Limb (tissue), 2 donors: ENCODE results near the gene MYL7.
"Not testable (repeated sequence)": the region's sequence is repeated elsewhere in the genome, so short reads cannot be mapped to it uniquely, and the experiment has no call there.

Experiments
- DNase-seq, 2 donors: peaks; one replicate each; pipeline ENCODE4 v3.0.0-alpha.2; 2016; ENCODE audit errors: extremely low spot score in 2 of 2

Gene MYL7

DNA sequence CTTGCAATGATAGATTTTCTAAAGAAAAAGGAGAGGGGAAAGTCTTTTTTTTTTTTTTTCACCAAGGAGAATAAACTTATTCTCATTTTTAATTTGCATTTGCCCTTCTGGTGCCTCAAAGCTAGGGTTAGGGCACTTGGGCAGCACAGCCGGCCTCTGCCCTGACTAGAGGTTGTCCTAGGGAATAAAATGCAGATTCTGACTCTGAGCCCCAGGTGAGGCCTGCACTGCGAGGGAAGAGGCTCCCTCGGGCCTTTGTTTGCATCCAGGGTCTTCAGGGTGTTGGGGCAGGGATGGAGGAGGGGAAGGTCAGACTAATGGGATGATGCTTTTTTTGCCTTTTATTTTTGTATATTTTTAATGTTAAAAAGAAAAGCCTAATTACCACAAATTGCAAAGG lies 7.8 kb downstream of the MYL7 start:
- DNase-seq, result no peak

DNA sequence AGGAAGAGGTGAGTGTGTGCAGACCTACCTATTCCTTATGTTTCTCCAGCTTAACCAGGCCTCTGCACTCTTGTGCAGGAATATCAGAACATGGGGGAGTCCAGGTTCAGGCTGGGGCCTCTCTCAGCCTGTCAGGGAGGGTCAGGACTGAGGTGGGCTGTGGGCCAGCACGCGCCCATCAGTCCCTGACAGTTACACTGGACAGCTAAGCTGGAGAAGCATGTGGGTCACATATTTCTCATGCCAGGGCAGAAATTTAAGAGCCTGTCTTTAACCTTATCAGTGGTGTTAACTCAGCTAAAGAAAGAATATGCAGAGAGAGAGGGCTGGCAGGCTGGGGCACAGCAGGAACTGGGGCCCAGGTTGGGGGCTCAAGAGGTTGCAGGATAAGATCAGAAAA lies 9.1 kb downstream of the MYL7 start:
- no peak for DNase-seq

DNA sequence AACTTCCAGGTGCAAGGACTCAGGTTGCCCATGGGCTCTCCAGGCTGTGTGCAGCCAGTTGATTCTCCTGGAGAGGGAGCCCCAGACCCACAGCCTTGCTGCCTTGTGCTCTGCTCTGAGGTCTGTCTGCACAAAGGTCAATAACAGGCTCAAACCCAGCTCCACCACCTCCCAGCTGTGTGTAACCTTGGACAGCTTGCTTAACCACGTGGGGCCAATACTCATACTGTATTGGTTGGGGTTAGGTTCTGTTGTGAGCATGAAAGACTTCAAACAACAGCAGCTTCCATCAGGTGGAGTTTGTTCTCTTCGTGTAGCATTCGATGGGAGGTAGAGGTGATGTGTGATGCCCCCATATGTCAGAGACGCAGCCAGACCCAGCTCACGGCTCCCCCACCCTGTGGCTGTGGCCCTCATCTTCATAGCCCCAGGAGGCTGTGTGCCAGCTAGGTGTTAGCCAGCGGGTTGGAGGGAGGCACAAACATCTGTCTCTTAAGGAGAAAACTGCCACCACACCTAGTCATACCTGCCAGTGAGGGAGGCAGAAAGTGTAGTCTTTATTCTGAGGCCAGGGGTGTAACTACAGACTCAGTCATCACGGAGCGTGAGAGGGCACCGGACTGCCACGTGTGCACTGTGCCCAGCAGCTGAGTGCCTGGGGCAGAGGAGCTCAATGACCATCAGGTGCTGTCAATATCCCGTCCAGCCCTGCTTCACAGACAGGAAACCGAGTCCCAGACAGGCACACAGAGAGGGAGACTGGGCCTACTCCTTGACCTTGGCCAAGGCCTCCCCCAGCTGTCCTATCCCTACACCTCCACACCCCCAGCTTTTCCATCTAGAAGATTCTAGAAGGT lies 9.7 kb downstream of the MYL7 start:
- no peak for DNase-seq

DNA sequence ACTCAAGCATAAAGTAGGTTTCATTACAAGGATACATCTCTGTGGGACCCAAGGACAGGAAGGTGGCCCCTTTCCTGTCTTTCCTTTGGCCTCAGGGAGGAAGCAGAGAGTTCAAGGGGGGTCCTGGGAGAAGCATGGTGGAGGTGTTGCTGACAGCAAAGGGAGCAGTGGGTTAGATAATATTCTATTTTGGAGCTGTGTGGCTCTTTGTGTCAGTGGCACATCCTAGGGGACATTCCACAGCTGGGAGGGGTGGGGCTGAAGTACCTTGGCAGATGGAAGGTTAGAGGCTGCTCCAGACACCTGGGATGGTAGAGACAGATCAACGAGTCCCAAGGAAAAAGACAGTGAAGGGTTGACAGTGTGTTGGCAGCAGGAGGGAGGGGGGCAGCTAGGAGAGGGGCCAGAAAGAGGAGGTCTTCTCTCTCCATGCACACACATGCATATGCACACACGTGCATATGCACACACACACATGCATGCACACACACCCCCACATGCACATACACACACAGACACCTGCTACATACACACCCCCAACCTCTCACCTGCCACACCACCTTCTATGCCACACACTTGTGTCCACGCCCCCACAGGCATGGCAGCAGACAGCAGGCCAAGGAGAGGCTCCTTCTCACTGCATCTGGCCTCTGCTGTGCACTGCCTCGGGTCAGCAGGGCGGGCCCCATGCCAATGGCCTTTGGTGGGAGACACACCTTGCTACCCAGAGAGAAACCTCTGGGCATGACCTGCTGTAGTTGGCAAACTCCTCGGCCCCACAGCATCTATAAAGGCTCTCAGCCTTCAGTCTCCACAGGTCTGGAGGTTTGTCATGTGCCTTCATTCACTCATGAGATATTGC lies 12.2 kb downstream of the MYL7 start:
- DNase-seq, result no peak

GRCh38 chr7:44127161-44127560 lies 14.0 kb downstream of the MYL7 start:
- no peak for DNase-seq

DNA sequence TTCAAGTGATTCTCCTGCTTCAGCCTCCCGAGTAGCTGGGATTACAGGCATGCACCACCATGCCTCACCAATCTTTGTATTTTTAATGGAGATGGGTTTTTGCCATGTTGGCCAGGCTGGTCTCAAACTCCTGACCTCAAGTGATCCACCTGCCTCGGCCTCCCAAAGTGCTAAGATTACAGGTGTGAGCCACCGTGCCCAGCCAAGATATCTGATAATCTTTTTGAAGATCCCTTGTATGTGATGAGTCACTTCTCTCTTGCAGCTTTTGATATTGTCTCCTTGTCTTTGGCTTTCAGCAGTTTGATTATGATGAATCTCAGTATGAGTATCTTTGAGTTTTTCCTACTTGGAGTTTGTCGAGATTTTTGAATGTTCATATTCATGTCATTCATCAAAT lies 14.6 kb downstream of the MYL7 start:
- not testable (repeated sequence) for DNase-seq

DNA sequence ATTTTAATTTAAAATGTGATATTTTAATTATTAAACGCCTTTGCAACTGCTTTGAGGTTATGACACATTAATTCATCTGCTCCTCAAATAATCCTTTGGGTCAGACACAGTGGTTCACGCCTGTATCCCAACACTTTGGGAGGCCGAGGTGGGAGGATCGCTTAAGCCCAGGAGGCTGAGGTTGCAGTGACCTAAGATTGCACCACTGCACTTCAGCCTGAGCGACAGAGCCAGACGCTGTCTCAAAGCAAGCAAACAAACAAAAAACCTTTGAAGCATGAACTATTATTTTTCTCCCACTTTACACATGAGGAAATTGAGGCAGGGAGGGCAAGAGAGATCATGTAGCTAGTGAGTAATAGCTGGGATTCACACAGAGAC lies 16.3 kb downstream of the MYL7 start:
- DNase-seq, result no peak

DNA sequence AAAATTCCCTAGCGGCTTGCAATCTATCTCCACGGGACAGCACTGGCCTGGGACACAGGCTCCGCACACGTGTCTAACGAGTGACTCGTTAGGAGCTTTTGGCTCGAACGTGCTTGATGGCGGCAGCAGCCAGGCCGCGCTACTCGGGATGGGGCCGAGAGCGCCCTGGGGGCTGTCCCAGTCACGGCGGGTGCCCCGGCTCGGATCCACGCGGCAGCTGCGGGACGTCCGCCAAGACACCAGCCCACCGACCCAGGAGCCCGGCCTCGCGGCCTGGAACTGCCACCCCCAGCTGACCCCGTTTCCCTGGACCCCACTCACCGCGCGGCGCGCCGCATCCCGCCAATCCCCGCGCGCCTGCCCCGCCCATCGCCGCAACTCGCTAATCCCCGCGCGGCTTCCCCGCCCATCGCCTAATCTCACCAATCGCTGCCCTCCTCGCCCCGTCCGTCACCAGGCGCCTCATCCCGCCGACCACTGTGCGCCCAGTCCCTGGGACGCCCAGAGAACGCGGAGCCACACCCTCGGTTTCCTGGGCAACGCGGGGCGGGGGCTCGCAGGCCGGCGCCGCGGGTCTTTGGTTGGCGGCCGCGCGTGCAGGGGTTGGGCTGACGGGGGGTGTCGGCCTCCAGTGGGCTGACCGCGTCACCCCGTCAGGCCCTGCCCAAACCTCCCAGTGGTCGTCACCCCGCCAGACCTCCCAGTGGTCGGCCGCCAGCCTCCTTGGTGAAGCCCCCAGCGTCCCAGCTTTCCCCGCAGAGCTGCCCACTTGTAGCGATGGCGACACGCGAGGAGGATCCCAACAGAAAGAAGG lies 17.7 kb downstream of the MYL7 start, which contains the start of gene POLD2:
TSS of gene POLD2 (minus strand) at position 359 of the 814 bp plus-strand sequence. CDS start 1,495 bp downstream, outside the sequence.
- peak; percentile 96 to 99 for DNase-seq

DNA sequence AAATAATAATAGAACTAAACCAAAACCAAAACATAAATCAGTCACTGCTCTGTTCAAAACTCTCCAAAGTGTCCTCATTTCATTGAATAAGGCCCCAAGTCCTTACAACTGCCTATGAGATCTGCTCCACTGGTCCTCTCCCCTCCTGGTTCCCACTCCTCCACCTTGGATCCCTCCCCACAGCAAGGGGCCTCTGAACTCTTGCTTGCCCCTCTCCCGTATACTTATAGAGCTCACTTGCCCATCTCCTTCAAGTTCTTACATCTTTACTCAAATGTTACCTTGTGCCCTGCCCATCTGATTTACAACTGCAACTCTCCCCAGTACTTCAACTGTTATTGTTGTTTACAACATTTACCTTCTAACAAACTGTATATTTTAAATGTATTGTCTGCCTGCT lies 18.6 kb downstream of the MYL7 start:
- no peak for DNase-seq

GRCh38 chr7:44121761-44122420 lies 19.2 kb downstream of the MYL7 start:
- no peak for DNase-seq

DNA sequence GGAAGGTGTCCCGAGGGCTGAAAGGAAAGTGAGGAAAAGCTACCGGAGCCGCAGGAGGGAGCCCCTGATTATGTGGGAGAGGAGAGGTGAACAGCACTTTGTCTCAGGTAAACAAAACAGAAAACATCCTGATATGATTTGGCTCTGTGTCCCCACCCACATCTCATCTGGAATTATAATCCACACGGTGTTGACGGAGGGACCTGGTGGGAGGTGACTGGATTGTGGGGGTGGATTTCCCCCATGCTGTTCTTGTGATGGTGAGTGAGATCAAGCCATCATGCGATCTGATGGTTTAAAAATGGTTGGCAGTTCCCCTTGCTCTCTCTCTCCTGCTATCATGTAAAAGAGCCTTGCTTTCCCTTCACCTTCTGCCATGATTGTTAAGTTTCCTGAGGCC lies 20.7 kb downstream of the MYL7 start:
- DNase-seq, result no peak

- no peak for DNase-seq
Measured at GRCh38 chr7:44119829-44120380, 21.2 kb downstream of the MYL7 start.

GRCh38 chr7:44117801-44118429 lies 23.2 kb downstream of the MYL7 start:
- DNase-seq, result no peak

DNA sequence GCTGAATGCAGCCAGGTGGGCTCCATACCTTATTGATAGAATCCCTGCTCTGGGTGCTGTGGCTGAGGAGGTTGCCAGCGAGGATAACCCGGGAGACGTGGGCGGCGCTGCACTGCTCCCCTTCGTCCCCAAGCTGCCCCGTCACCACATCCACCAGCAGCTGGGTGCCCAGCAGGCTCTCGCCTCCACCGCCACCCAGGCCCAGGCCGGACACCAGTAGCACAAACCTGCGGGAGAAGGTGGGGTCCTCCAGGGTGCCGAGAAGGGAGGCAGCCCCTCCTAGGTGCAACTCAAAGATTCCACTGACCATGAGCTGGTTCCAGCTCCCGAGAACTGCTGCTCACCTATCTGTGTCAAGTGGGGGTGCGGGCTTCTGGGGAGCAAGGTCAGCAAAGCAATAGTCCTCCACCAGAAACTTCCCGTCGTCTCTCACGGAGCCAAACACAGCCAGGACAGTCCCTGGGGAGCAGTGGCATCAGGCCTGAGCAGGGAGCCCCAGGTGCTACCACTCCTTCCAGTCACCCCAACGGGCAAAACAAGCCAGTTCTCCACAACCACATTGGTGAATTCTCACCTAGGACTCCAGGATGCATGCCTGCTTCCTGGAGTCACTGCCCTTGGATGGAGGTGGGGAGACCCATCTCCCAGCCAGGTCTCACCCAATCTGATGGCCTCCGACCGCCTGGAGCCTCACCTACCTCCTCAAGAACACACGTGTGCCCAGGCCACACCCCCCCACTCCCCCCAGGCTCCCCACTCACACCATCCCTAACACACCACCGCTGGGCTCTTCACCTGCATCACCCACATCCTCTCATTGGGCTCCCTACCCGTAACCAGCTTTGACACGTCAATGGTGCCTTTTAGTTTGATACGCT lies 24.1 kb downstream of the MYL7 start:
- DNase-seq, result no peak

DNA sequence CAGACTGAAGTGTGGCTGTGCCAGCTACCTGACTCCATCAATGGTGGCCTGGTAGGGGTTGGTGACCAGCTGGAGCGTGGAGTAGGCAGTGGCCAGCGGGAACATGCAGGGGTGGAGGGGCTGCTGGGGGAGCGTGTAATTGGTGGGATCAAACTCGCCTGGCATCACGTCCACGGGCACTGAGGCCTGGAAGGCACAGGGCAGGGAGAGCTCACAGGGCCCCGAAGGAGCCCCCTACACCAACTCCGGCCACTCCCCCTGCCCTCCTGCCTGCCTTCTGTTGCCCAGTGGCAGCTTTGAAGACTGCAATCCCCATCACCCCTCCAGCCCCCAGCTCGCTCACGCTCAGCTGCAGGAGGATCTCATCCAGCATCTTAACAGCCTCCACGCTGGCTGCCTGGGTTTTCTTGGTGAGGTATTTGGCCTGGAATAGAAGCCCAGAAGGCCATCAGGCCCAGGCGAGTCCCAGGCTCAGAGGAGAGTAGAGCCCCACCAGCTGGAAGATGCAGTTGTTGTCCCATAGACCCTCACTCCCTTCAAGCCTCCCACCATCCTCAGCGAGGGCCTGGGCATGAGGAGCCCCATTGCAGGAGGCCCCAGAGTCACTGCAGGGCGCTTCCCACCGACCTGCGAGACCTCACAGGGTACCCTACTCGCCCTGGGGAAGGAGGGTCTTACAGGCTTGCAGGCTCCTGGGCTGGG lies 24.9 kb downstream of the MYL7 start:
- DNase-seq, result no peak

GRCh38 chr7:44114586-44115310 lies 26.4 kb downstream of the MYL7 start:
- no peak for DNase-seq

DNA sequence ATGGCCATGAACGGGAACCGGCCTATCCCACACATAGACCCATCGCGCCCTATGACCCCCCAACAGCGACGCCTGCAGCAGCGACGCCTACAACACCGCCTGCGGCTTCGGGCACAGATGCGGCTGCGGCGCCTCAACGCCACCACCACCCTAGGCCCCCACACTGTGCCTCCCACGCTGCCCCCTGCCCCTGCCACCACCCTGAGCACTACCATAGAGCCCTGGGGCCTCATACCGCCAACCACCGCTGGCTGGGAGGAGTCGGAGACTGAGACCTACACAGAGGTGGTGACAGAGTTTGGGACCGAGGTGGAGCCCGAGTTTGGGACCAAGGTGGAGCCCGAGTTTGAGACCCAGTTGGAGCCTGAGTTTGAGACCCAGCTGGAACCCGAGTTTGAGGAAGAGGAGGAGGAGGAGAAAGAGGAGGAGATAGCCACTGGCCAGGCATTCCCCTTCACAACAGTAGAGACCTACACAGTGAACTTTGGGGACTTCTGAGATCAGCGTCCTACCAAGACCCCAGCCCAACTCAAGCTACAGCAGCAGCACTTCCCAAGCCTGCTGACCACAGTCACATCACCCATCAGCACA lies 27.3 kb downstream of the MYL7 start:
- no peak for DNase-seq
